IgD-negative memory B cell (primary cell): ENCODE data around the gene NPIPB5. TPM values are rescaled to one million over a fixed set of nuclear protein-coding genes. Genes with fewer than 3 reads are reported as not detected.
"Not testable (repeated sequence)": the region's sequence is repeated elsewhere in the genome, so short reads cannot be mapped to it uniquely, and the experiment has no call there.

Experiments
- H3K27ac Mint-ChIP-seq, 3 donors: one replicate each; pipeline ENCODE4 v1.8.0; 2020 to 2022; ENCODE audit warnings: mild to moderate bottlenecking in 3 of 3, mixed read lengths in 3 of 3, moderate library complexity in 1 of 3
- H3K27me3 Mint-ChIP-seq: one replicate; pipeline ENCODE4 v1.8.0; 2021; ENCODE audit warnings: mixed read lengths
- H3K36me3 Mint-ChIP-seq: one replicate; pipeline ENCODE4 v1.8.0; 2020; ENCODE audit warnings: mild to moderate bottlenecking, mixed read lengths
- H3K4me1 Mint-ChIP-seq, 3 donors: one replicate each; pipeline ENCODE4 v1.8.0; 2020 to 2022; ENCODE audit warnings: mixed read lengths in 3 of 3, mild to moderate bottlenecking in 1 of 3
- H3K4me3 Mint-ChIP-seq, 4 donors: one replicate each; pipeline ENCODE4 v1.8.0; 2020 to 2022; ENCODE audit warnings: mild to moderate bottlenecking in 4 of 4, mixed read lengths in 4 of 4, moderate library complexity in 3 of 4
- H3K9me3 Mint-ChIP-seq, 3 donors: one replicate each; pipeline ENCODE4 v1.8.0; 2020 to 2021; ENCODE audit warnings: mixed read lengths in 3 of 3, mild to moderate bottlenecking in 1 of 3
- polyA plus RNA-seq: library from polyadenylated mRNA; unstranded; fragments of 300-500 nt; fragmentation: Illumina TruSeq; gene quantifications from one replicate; pipeline ENCODE4 v1.2.3, GENCODE V29; 2021

The NPIPB5 gene
- polyA plus RNA-seq, result 20.7 TPM

DNA sequence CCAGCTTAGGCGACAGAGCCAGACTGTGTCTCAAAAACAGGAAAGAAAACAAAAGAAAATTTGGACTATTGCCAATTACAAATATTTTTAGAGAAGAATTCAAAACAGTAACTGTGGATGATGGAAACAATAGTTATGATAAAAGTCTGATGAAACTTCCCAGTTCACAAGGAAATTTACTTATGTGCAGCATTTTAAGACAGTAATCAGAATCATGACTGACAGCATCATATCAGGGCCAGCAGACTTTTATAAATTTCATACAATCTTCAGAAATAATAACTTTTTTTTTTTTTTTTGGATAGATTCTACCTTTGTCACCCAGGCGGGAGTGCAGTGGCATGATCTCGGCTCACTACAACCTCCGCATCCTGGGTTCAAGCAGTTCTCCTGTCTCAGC is at the start of gene NPIPB5:
NPIPB5 (plus strand) TSS at position 301 of the 400 bp plus-strand sequence. CDS start 2,911 bp downstream, outside the sequence.
- H3K36me3 Mint-ChIP-seq, H3K4me3 Mint-ChIP-seq, H3K27me3 Mint-ChIP-seq, H3K27ac Mint-ChIP-seq, H3K4me1 Mint-ChIP-seq, H3K9me3 Mint-ChIP-seq: not testable (repeated sequence)

- H3K27me3 Mint-ChIP-seq, H3K4me1 Mint-ChIP-seq, H3K27ac Mint-ChIP-seq, H3K4me3 Mint-ChIP-seq, H3K9me3 Mint-ChIP-seq, H3K36me3 Mint-ChIP-seq: not testable (repeated sequence)
Observed at GRCh38 chr16:22468846-22469245, 41.8 kb upstream of the NPIPB5 start.

DNA sequence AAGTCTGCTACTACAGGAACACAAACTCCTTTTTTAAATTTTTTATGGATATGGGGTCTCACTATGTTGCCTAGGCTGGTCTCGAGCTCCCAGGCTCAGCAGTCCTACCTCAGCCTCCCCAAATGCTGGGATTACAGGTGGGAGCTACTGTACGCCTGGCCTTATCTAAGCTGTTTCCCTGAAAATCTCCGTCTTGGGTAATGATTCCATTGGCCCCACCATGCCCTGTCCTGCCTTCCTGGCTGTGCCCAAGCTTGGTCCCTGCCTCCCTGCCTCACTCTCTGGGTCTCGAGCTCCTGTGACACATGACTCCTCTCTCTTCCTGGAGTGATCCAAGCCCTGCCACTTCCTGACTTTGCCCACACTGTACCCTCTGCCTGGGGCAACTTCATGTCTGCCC is 27.3 kb downstream of the NPIPB5 start:
- H3K4me1 Mint-ChIP-seq, H3K36me3 Mint-ChIP-seq, H3K27me3 Mint-ChIP-seq, H3K9me3 Mint-ChIP-seq, H3K27ac Mint-ChIP-seq, H3K4me3 Mint-ChIP-seq: not testable (repeated sequence)

- H3K27me3 Mint-ChIP-seq, H3K4me1 Mint-ChIP-seq, H3K4me3 Mint-ChIP-seq, H3K36me3 Mint-ChIP-seq, H3K9me3 Mint-ChIP-seq, H3K27ac Mint-ChIP-seq: not testable (repeated sequence)
Observed at GRCh38 chr16:22544809-22545208, 34.1 kb downstream of the NPIPB5 start.

GRCh38 chr16:22546630-22547029 is 35.9 kb downstream of the NPIPB5 start:
- H3K27ac Mint-ChIP-seq, H3K27me3 Mint-ChIP-seq, H3K4me3 Mint-ChIP-seq, H3K4me1 Mint-ChIP-seq, H3K36me3 Mint-ChIP-seq, H3K9me3 Mint-ChIP-seq: not testable (repeated sequence)

- H3K36me3 Mint-ChIP-seq, H3K27me3 Mint-ChIP-seq, H3K4me3 Mint-ChIP-seq, H3K9me3 Mint-ChIP-seq, H3K4me1 Mint-ChIP-seq: not testable (repeated sequence)
- peak overlapping the region in 1 of 3 donors; percentile 14 for H3K27ac Mint-ChIP-seq
Observed at GRCh38 chr16:22547170-22547765, 36.6 kb downstream of the NPIPB5 start.

- not testable (repeated sequence) for H3K4me1 Mint-ChIP-seq, H3K4me3 Mint-ChIP-seq, H3K9me3 Mint-ChIP-seq, H3K27me3 Mint-ChIP-seq, H3K36me3 Mint-ChIP-seq, H3K27ac Mint-ChIP-seq
Observed at GRCh38 chr16:22549853-22550252, 39.2 kb downstream of the NPIPB5 start.

DNA sequence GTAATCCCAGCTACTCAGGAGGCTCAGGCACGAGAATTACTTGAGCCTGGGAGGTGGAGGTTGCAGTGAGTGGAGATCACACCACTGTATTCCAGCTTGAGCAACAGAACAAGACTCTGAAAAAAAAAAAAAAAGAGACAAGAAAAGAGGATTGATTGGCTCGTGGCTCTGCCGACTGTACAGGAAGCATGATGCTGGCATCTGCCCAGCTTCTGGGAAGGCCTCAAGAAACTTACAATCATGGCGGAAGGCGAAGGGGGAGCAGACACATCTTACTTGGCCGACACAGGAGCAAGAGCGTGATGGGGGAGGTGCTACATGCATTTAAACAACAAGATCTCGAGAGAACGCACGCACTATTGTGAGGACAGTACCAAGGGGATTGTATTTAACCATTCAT is 40.5 kb downstream of the NPIPB5 start:
- H3K4me1 Mint-ChIP-seq, H3K36me3 Mint-ChIP-seq, H3K27me3 Mint-ChIP-seq, H3K9me3 Mint-ChIP-seq, H3K4me3 Mint-ChIP-seq, H3K27ac Mint-ChIP-seq: not testable (repeated sequence)

- not testable (repeated sequence) for H3K4me3 Mint-ChIP-seq, H3K9me3 Mint-ChIP-seq, H3K36me3 Mint-ChIP-seq, H3K27ac Mint-ChIP-seq, H3K27me3 Mint-ChIP-seq, H3K4me1 Mint-ChIP-seq
Observed at GRCh38 chr16:22551651-22552050, 41.0 kb downstream of the NPIPB5 start.

GRCh38 chr16:22556759-22557158 is 46.1 kb downstream of the NPIPB5 start:
- H3K27ac Mint-ChIP-seq, H3K27me3 Mint-ChIP-seq, H3K4me3 Mint-ChIP-seq, H3K9me3 Mint-ChIP-seq, H3K36me3 Mint-ChIP-seq, H3K4me1 Mint-ChIP-seq: not testable (repeated sequence)

Other genes with a start within 250 kb of the NPIPB5 start
- gene POLR3E, start 213.5 kb upstream of the NPIPB5 start, polyA plus RNA-seq, result 10.7 TPM
- gene CDR2, start 136.3 kb upstream of the NPIPB5 start, polyA plus RNA-seq, result 16.2 TPM